CD4-positive, CD25-positive, alpha-beta regulatory T cell (primary cell): ENCODE measurements around the gene B4GALNT1. TPM values are rescaled to one million over a fixed set of nuclear protein-coding genes. Genes with fewer than 3 reads are reported as not detected.
"Not testable (repeated sequence)": the region's sequence is repeated elsewhere in the genome, so short reads cannot be mapped to it uniquely, and the experiment has no call there.

Experiments
- ATAC-seq, 2 donors: fragments of 150-1000 bp; cut with Tn5 transposase; one replicate each; pipeline ENCODE4 v1.10.0; 2021; ENCODE audit warnings: low read depth in 2 of 2, moderate number of reproducible peaks in 2 of 2, moderate library complexity in 1 of 2
- DNase-seq, 3 donors: peaks; one replicate each; pipeline versions ENCODE4 v3.0.0 to v3.0.0-alpha.2; 2012 to 2022; ENCODE audit warnings: mixed read lengths in 1 of 3
- H3K27ac ChIP-seq: one replicate; pipeline ENCODE4 v1.7.0; 2013; ENCODE audit warnings: mild to moderate bottlenecking, low read length; ENCODE audit not compliant: insufficient read depth, poor library complexity, severe bottlenecking
- H3K27me3 ChIP-seq: one replicate; pipeline ENCODE4 v1.7.0; 2013; ENCODE audit warnings: low read length; ENCODE audit not compliant: control insufficient read depth, insufficient read depth
- H3K36me3 ChIP-seq: one replicate; pipeline ENCODE4 v1.7.0; 2013; ENCODE audit warnings: mild to moderate bottlenecking, low read length, moderate library complexity; ENCODE audit not compliant: control insufficient read depth, insufficient read depth
- H3K4me1 ChIP-seq: 2 replicates; pipeline ENCODE4 v1.7.0; 2013; ENCODE audit warnings: mild to moderate bottlenecking, low read length; ENCODE audit not compliant: insufficient read depth, control insufficient read depth, poor library complexity, severe bottlenecking
- H3K4me3 ChIP-seq: one replicate; pipeline ENCODE4 v1.7.0; 2013; ENCODE audit warnings: low read depth, mild to moderate bottlenecking, low read length, moderate library complexity
- H3K9me3 ChIP-seq, 2 experiments: 1 replicate in 1 of 2; 2 replicates in 1 of 2; pipeline ENCODE4 v1.7.0; 2013; ENCODE audit warnings: low read length in 2 of 2, mild to moderate bottlenecking in 1 of 2, moderate library complexity in 1 of 2; ENCODE audit not compliant: control insufficient read depth in 2 of 2
- H3K27ac Mint-ChIP-seq, 3 donors: one replicate each; pipeline ENCODE4 v1.8.0; 2020 to 2022; ENCODE audit warnings: mild to moderate bottlenecking in 3 of 3, mixed read lengths in 3 of 3, moderate library complexity in 2 of 3
- H3K27me3 Mint-ChIP-seq: one replicate; pipeline ENCODE4 v1.8.0; 2022; ENCODE audit warnings: mild to moderate bottlenecking, mixed read lengths
- H3K36me3 Mint-ChIP-seq: one replicate; pipeline ENCODE4 v1.8.0; 2020; ENCODE audit warnings: mixed read lengths
- H3K4me1 Mint-ChIP-seq, 4 donors: one replicate each; pipeline ENCODE4 v1.8.0; 2020 to 2022; ENCODE audit warnings: mixed read lengths in 4 of 4, mild to moderate bottlenecking in 1 of 4
- H3K4me3 Mint-ChIP-seq, 4 donors: one replicate each; pipeline ENCODE4 v1.8.0; 2020 to 2022; ENCODE audit warnings: mild to moderate bottlenecking in 4 of 4, mixed read lengths in 4 of 4, moderate library complexity in 3 of 4
- H3K9me3 Mint-ChIP-seq, 7 donors: one replicate each; pipeline ENCODE4 v1.8.0; 2020 to 2022; ENCODE audit warnings: mixed read lengths in 7 of 7, mild to moderate bottlenecking in 3 of 7, moderate library complexity in 2 of 7
- polyA plus RNA-seq, 4 donors: library from polyadenylated mRNA; unstranded; fragments of 300-500 nt; fragmentation: Illumina TruSeq; gene quantifications; one replicate each; pipeline ENCODE4 v1.2.3, GENCODE V29; 2021
- total RNA-seq: library from RNA; stranded (reverse); gene quantifications from one replicate; pipeline ENCODE4 v1.2.3, GENCODE V29; 2022

The B4GALNT1 gene
- total and polyA plus RNA-seq, 5 donors from 2014 or later, result not detected

GRCh38 chr12:57665066-57665820 is 32.2 kb upstream of the B4GALNT1 start:
- H3K4me3 Mint-ChIP-seq, H3K9me3 Mint-ChIP-seq, H3K4me3 ChIP-seq, ATAC-seq, H3K27ac ChIP-seq, H3K36me3 ChIP-seq, H3K4me1 ChIP-seq, H3K27ac Mint-ChIP-seq, DNase-seq, H3K4me1 Mint-ChIP-seq, H3K36me3 Mint-ChIP-seq, H3K9me3 ChIP-seq, H3K27me3 ChIP-seq: not testable (repeated sequence)
- peaks cover 11% of the 10 kb centered on the region for H3K27me3 Mint-ChIP-seq

DNA sequence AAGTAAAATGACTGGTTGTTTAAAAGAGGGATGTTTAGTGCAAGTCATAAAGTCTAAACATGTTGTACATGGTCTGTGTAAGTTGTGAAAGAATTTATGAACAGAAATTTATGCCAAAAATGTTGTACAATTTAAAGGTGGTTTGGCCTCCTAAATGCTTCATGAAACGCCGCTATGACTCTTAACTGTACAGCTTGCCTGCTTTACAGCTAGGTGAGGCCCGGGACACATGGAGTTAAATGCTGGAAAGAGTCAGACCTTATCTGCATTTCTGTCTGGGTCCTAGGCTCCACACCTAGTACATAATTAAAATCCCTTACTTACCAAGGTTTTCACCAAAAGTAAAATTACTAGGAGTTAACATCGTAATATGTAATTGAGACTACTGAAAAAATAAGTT is 28.4 kb upstream of the B4GALNT1 start:
- Histone ChIP-seq H3K27me3 (peaks cover 2% of the 10 kb centered on the region), H3K4me1 (no peaks in the 10 kb centered on the region), H3K4me3 (no peak overlapping the region), H3K9me3 (no peaks in the 10 kb centered on the region), H3K36me3 (no peaks in the 10 kb centered on the region), H3K27ac (no peak overlapping the region)
- DNase-seq (no peak), ATAC-seq (no peak)
- no peak overlapping the region for H3K4me3 Mint-ChIP-seq
- no peak overlapping the region for H3K27ac Mint-ChIP-seq
- peaks cover 28% of the 10 kb centered on the region for H3K27me3 Mint-ChIP-seq
- peaks cover 0 to 5% (median 3%) of the 10 kb centered on the region in 7 donors for H3K9me3 Mint-ChIP-seq
- H3K4me1 Mint-ChIP-seq, result no peaks in the 10 kb centered on the region
- no peaks in the 10 kb centered on the region for H3K36me3 Mint-ChIP-seq

DNA sequence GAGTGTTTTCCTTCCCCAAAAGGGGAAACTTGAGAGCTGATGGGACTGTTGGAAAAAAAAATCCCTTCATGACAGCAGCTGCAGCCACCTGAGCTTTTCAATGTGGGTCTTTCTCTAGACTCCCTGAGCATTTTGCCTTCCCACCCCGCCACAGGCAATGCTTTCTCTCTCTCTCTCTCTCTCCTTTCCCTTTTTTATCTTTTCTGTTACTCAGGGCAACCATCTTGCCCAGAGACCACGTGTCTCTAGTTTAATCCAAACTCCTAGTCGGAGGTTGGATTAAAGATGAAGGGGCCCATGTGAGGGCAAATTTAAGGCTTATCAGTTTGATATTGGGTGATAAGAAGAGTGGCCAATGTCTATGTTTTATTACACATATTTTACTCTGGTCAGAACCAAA is 25.9 kb upstream of the B4GALNT1 start:
- H3K27me3 ChIP-seq, result peaks cover 2% of the 10 kb centered on the region
- Mint-ChIP-seq H3K4me1 (no peaks in the 10 kb centered on the region), H3K4me3 (no peak overlapping the region), H3K27ac (no peak overlapping the region), H3K9me3 (peaks cover 0 to 5% (median 3%) of the 10 kb centered on the region in 7 donors), H3K27me3 (peaks cover 28% of the 10 kb centered on the region), H3K36me3 (no peaks in the 10 kb centered on the region)
- DNase-seq, result no peak
- no peak for ATAC-seq
- no peaks in the 10 kb centered on the region for H3K4me1 ChIP-seq
- no peaks in the 10 kb centered on the region for H3K36me3 ChIP-seq
- no peak overlapping the region for H3K27ac ChIP-seq
- no peak overlapping the region for H3K4me3 ChIP-seq
- no peaks in the 10 kb centered on the region for H3K9me3 ChIP-seq

GRCh38 chr12:57657744-57658143 is 24.7 kb upstream of the B4GALNT1 start:
- Mint-ChIP-seq H3K27ac (no peak overlapping the region), H3K9me3 (peaks cover 0 to 8% (median 3%) of the 10 kb centered on the region in 7 donors), H3K36me3 (no peaks in the 10 kb centered on the region), H3K27me3 (peaks cover 22% of the 10 kb centered on the region), H3K4me1 (no peaks in the 10 kb centered on the region), H3K4me3 (no peak overlapping the region)
- H3K4me1 ChIP-seq, result no peaks in the 10 kb centered on the region
- no peak overlapping the region for H3K4me3 ChIP-seq
- H3K27me3 ChIP-seq, result peaks cover 2% of the 10 kb centered on the region
- DNase-seq, result no peak
- no peak for ATAC-seq
- no peak overlapping the region for H3K27ac ChIP-seq
- no peaks in the 10 kb centered on the region for H3K36me3 ChIP-seq
- H3K9me3 ChIP-seq, result no peaks in the 10 kb centered on the region

GRCh38 chr12:57656408-57656807 is 23.4 kb upstream of the B4GALNT1 start:
- H3K4me1 Mint-ChIP-seq, H3K27ac ChIP-seq, H3K27ac Mint-ChIP-seq, ATAC-seq, H3K4me3 ChIP-seq, H3K4me1 ChIP-seq, H3K36me3 ChIP-seq, H3K27me3 ChIP-seq, H3K9me3 ChIP-seq, H3K9me3 Mint-ChIP-seq, H3K36me3 Mint-ChIP-seq, DNase-seq: not testable (repeated sequence)
- Mint-ChIP-seq H3K4me3 (peak overlapping the region in 1 of 4 donors; percentile 38), H3K27me3 (peaks cover 19% of the 10 kb centered on the region)

- H3K4me1 ChIP-seq, result no peaks in the 10 kb centered on the region
- DNase-seq, result no peak
- peaks cover 2% of the 10 kb centered on the region for H3K27me3 ChIP-seq
- H3K4me3 Mint-ChIP-seq, result no peak overlapping the region
- no peaks in the 10 kb centered on the region for H3K36me3 Mint-ChIP-seq
- no peak overlapping the region for H3K27ac Mint-ChIP-seq
- no peak overlapping the region for H3K27ac ChIP-seq
- H3K27me3 Mint-ChIP-seq, result peaks cover 17% of the 10 kb centered on the region
- H3K4me3 ChIP-seq, result no peak overlapping the region
- ATAC-seq, result no peak
- H3K4me1 Mint-ChIP-seq, result no peaks in the 10 kb centered on the region
- H3K9me3 Mint-ChIP-seq, result peaks cover 0 to 3% (median 1%) of the 10 kb centered on the region in 7 donors
- no peaks in the 10 kb centered on the region for H3K36me3 ChIP-seq
- no peaks in the 10 kb centered on the region for H3K9me3 ChIP-seq
Measured at GRCh38 chr12:57655541-57656240, 22.7 kb upstream of the B4GALNT1 start.

GRCh38 chr12:57654042-57654441 is 21.0 kb upstream of the B4GALNT1 start:
- Histone ChIP-seq H3K9me3 (no peaks in the 10 kb centered on the region), H3K4me1 (no peaks in the 10 kb centered on the region), H3K27me3 (no peaks in the 10 kb centered on the region), H3K27ac (no peak overlapping the region), H3K4me3 (no peak overlapping the region), H3K36me3 (no peaks in the 10 kb centered on the region)
- no peak for ATAC-seq
- no peak overlapping the region for H3K27ac Mint-ChIP-seq
- no peak overlapping the region for H3K4me3 Mint-ChIP-seq
- H3K4me1 Mint-ChIP-seq, result no peaks in the 10 kb centered on the region
- no peak for DNase-seq
- H3K27me3 Mint-ChIP-seq, result peaks cover 16% of the 10 kb centered on the region
- H3K36me3 Mint-ChIP-seq, result no peaks in the 10 kb centered on the region
- H3K9me3 Mint-ChIP-seq, result peaks cover 0 to 3% (median 0%) of the 10 kb centered on the region in 7 donors

DNA sequence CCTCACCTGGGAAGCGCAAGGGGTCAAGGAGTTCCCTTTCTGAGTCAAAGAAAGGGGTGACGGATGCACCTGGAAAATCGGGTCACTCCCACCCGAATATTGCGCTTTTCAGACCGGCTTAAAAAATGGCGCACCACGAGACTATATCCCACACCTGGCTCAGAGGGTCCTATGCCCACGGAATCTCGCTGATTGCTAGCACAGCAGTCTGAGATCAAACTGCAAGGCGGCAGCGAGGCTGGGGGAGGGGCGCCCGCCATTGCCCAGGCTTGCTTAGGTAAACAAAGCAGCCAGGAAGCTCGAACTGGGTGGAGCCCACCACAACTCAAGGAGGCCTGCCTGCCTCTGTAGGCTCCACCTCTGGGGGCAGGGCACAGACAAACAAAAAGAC is 13.7 kb upstream of the B4GALNT1 start:
- not testable (repeated sequence) for ATAC-seq, H3K27ac ChIP-seq, H3K27ac Mint-ChIP-seq, H3K4me3 Mint-ChIP-seq, H3K9me3 Mint-ChIP-seq, H3K4me1 Mint-ChIP-seq, H3K4me1 ChIP-seq, H3K36me3 Mint-ChIP-seq, H3K36me3 ChIP-seq, H3K27me3 Mint-ChIP-seq, H3K4me3 ChIP-seq, H3K9me3 ChIP-seq, H3K27me3 ChIP-seq, DNase-seq
